Measurements from ENCODE around the gene TMED1.
A peak's percentile ranks its signal among the peaks of the same experiment; 100 is the strongest.
"Not testable (repeated sequence)": the region's sequence is repeated elsewhere in the genome, so short reads cannot be mapped to it uniquely, and the experiment has no call there.

Gene TMED1

DNA sequence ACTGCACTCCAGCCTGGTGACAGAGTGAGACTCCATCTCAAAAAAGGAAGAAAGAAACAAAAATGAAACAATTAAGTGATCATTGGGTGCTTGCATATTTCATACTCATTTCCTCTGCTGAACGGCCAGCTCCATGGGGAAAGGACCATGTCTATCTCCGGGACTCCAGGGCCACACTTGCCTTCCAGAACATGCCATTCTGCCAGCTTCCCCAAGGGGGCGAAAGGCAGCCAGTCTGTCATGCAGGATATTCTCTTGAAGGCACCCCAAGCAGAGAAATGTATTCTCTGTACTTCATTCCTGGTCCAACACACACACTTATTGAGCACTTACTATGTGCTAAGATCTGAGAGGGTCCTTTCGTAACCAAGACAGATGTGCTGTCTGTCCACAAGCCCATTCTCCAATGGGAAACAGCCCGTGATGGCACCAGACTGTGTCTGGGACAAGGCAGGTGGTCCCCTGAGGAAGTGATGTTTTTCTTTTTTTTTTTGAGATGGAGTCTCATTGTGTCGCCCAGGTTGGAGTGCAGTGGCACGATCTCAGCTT lies 25.2 kb upstream of the TMED1 start:
- DNase-seq, result peak; percentile 37

GRCh38 chr19:10858204-10858828 lies 22.3 kb upstream of the TMED1 start:
- peak; percentile 31 for DNase-seq

- not testable (repeated sequence) for DNase-seq
Measured at GRCh38 chr19:10856899-10857298, 20.9 kb upstream of the TMED1 start.

DNA sequence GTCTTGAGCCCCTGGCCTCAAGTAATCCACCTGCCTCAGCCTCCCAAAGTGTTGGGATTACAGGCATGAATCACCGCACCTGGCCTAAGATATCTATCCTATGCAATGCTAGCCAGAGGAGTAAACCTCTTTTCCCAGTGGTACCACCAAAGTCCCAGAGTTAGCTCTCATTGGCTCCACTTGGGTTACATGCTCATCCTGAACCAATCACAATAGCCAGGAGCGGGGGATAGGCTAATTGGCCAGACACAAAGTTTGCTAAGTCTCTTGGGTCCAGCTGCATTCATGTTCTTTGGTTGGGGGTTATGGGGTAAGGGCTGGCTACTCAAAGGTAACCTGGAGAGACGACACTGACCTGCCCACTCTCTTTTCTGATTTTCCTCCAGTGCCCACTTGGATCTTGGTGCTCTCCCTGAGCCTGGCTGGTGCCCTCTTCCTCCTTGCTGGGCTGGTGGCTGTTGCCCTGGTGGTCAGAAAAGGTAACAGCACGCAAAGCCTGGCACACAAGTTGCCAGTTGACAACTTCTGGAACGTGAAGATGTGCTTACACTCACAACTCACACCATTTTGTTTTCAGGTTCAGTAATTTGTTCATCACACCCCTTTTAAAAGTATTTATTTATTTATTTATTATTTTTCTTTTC lies 20.0 kb upstream of the TMED1 start:
- peak; percentile 41 for DNase-seq

DNA sequence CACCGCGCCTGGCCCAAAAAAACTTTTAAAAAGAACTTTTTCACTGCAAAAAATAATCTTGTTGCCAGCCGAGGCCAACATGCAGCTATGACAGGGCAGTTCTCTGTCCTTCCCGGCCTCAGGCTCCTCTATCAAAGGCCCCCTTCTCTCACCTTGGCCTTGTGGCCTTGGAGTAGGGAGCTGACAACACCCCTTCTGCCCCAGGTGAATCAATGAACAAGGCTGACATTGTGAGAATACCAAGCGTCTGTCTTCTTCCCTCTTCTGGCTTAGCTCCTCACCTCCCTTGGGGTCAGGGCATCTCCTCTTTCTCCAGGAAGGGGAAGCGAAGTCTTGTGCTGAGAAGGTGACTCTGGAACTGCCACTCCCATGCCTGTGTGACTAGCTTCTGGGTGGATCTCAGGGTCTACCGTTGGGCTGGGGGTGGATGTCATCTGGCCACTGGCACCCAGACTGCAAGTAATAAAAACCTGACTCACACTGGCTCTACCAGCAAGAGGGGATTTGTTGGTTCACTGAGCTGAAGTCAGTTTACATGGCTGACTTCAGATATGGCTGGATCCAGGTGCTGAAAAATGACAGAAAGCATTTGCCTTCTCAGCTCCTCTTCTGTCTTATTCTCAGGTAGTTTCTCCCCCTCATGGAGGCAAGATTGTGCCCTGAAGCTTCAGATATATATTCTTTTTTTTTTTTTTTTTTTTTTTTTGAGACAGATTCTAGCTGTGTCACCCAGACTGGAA lies 18.5 kb upstream of the TMED1 start:
- no peak for DNase-seq

DNA sequence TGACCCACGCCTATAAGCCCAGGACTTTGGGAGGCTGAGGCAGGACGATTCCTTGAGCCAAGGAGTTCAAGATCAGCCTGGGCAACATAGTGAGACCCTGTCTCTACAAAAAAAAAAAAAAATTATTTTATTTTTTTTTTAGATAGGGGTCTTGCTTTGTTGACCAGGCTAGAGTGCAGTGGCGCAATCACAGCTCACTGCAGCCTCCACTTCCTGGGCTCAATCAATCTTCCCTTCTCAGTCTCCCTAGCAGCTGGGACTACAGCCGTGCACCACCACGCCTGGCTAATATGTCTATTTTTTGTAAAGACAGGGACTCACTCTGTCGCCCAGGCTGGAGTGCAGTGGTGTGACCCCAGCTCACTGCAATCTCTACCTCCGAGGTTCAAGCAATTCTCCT lies 16.9 kb upstream of the TMED1 start:
- no peak for DNase-seq

GRCh38 chr19:10852098-10852800 lies 16.2 kb upstream of the TMED1 start:
- DNase-seq, result no peak

DNA sequence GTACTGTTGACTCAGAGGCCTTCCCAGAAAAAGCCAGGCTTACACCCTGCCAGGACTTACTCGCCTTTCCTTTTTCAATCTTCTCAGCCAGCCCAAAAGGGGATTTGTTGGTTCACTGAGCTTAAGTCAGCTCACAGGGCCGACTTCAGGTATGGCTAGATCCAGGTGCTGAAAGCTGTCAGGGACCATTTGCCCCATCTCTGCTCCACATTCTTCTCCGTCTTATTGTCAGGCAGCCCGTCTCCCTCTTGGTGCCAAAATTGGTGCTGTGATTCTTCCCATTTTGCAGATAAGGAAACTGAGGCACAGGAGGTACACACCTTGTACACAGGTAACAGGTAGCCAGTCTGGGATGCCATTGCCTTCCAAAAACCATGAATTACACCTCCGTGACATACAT lies 14.6 kb upstream of the TMED1 start:
- DNase-seq, result no peak

DNA sequence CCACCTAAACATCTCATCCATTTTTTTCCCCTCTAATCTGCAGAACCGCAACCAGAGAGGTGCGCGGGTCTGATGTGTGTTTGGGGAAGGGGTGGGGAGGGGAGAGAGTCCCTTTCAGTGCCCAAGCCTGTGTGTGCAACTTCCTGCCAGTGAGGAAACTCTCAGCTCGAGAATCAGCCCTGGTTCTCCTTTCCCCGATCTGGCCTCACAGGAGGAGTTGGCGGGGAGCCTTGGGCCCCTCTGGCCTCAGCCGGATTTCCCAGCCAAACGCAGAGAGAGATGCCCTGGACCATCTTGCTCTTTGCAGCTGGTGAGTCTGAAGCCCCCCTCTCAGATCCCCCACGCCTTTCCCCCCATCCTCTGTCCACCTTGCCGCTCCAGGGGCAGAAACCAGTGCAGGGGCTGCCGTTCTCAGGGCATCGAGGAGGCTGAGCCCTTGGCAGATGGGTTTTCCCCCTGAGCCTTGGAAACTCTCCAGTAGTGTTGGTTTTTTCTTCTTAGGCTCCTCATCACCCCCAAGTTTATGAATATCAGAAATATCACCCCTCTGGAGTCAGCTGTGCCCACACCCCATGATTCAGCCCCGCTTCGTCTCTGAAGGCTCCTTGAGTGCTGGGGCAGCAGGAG lies 12.3 kb upstream of the TMED1 start, which contains the start of gene C19orf38:
Gene C19orf38, plus strand, starts transcription at position 186 of the 627 bp plus-strand sequence. Its CDS starts 94 bp downstream, at position 280.
- no peak for DNase-seq

GRCh38 chr19:10846500-10847202 lies 10.6 kb upstream of the TMED1 start:
- no peak for DNase-seq

- DNase-seq, result no peak
Measured at GRCh38 chr19:10842788-10843187, 6.8 kb upstream of the TMED1 start.

GRCh38 chr19:10839114-10840050 lies 3.4 kb upstream of the TMED1 start:
- DNase-seq, result no peak

GRCh38 chr19:10838377-10838776 lies 2.4 kb upstream of the TMED1 start:
- no peak for DNase-seq

DNA sequence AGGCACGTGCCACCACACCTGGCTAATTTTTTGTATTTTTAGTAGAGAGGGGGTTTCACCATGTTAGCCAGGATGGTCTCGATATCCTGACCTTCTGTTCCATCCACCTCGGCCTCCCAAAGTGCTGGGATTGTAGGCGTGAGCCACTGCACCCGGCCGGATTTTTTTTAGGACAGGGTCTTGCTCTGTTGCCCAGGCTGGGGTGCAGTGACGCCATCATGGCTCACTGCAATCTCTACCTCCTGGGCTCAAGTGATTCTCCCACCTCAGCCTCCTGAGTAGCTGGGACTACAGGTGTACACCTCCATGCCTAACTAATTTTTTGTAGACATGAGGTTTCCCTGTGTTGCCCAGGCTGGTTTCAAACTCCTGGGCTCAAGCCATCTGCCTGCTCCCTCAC lies 1.6 kb upstream of the TMED1 start:
- DNase-seq, result not testable (repeated sequence)

DNA sequence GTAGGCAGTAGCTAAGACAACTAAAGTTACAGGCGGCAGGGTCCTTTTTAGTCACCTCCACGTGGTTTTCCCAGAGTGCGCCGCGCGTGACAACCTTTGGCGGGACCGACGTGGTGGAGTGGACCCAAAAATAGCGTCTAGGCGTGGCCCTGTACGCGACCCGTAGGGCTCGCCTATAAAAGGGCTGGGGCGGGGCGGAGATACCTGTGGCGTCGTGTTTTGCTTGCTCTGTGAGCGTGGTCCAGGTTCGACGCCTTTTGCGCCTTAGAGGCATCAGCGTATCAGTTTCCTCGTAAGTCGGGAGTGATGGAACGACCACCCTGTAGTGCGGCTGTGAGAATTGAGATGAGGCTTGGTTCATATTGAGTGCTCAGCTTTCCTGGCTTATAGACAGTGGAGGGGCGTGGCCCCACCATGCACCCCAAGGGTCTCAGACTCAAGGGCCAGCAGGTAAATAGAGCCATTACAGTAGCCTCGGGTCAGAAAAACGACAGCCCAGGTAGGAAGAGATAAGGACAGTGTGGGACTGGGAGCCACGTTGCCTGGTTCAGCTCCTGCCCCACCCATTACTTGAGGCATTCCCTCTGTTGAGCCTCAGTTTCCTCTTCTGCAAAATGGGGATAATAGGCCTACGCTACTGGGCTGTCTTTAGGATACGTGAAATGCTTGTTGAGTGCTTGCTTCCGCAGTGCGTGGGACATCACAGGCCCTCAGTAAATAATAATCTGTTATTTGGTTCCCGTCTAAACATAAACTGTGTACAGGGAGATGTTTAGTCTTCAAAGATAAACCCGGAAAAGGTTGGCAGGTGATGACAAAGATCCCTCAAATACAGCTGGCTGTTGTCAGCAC lies 693 bp upstream of the TMED1 start:
- peak; percentile 88 for DNase-seq

GRCh38 chr19:10835089-10835753 lies 791 bp downstream of the TMED1 start:
- DNase-seq, result no peak

GRCh38 chr19:10832939-10833296 lies 3.1 kb downstream of the TMED1 start:
- DNase-seq, result no peak

DNA sequence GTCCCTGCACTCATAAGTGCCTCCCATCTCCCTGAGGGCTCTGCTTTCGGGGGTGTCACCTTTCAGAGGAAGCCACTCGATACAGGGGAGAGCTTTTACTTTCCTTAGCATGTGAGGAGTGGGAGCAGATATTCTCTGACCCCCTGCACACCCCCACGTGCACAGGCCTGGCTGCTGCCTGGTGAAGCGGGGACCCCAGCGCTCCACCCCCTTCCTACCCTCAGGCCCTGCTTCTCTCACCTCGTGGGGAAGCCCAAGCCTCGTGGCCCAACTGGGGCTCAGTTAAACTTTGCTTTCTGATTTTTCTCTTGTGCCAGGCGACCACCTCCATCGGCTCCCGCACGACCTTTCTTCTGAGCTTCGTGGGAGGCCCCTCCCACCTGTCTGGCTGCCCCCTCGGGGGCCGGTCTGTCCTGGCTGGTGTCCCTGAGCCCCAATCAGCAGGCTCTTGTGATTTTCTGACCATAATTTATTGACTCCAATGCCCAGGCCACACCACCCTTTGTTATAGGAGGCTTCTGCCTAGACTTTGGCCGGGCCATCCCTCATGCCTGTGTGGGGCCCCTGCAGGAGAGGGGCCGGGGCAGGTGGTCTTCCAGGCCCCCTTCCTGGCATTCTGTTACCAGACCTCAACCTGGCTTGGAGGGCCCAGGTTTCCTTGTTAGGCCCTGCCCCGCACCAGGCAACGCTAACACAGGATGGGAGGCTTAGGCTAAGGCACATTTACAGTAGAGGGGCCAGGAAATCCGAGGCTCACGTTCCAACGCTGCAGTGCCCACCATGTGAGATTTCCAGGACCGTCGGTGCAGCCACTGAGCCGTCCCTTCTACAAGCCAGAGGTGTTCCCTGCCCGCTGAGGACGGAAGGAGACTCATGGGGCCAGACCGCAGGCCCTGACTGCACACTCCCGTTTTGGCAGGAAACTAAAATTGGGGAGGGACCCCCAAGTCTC lies 3.7 kb downstream of the TMED1 start:
- no peak for DNase-seq

Data from CD4-positive, alpha-beta T cell treated with Interleukin-12 subunit alpha and Interleukin-12 subunit beta, for 1 hour (primary cell).